Kasumi-1 (cell line): ENCODE measurements around the gene CD79A.

Source experiments
- DNase-seq, 2 experiments: peaks; one replicate each; lab custom pipeline; 2025; lab: John Stamatoyannopoulos, UW

Gene CD79A

GRCh38 chr19:41883821-41884733 is 7.0 kb downstream of the CD79A start:
- peak; percentile 98 for DNase-seq

GRCh38 chr19:41886761-41887710 is 10.0 kb downstream of the CD79A start:
- DNase-seq: peak; percentile 29 to 46

GRCh38 chr19:41887711-41888382 is 10.8 kb downstream of the CD79A start:
- DNase-seq: no peak

GRCh38 chr19:41888926-41889325 is 11.8 kb downstream of the CD79A start:
- no peak for DNase-seq

- no peak for DNase-seq
These were observed 12.8 kb downstream of the CD79A start for GRCh38 chr19:41889896-41890295.

- DNase-seq: no peak
These were observed 13.9 kb downstream of the CD79A start for GRCh38 chr19:41890936-41891335.

- no peak for DNase-seq
These were observed 15.3 kb downstream of the CD79A start for GRCh38 chr19:41892173-41892902.

GRCh38 chr19:41893899-41894298 is 16.8 kb downstream of the CD79A start:
- DNase-seq: peak; percentile 37 to 69

GRCh38 chr19:41894350-41894749 is 17.3 kb downstream of the CD79A start:
- no peak for DNase-seq

- peak; percentile 19 to 32 for DNase-seq
These were observed 18.9 kb downstream of the CD79A start for GRCh38 chr19:41895745-41896580.

GRCh38 chr19:41896581-41896942 is 19.5 kb downstream of the CD79A start:
- DNase-seq: no peak

GRCh38 chr19:41897181-41897580 is 20.1 kb downstream of the CD79A start:
- no peak for DNase-seq

- DNase-seq: no peak
These were observed 20.7 kb downstream of the CD79A start for GRCh38 chr19:41897820-41898219.

GRCh38 chr19:41898235-41898634 is 21.2 kb downstream of the CD79A start:
- DNase-seq: no peak

GRCh38 chr19:41901707-41902360 is 24.8 kb downstream of the CD79A start:
- DNase-seq: no peak

- DNase-seq: no peak
These were observed 25.5 kb downstream of the CD79A start for GRCh38 chr19:41902594-41902993.

- no peak for DNase-seq
These were observed 26.3 kb downstream of the CD79A start for GRCh38 chr19:41903193-41903953.

GRCh38 chr19:41904118-41904870 is 27.2 kb downstream of the CD79A start:
- DNase-seq: no peak
